BE2C (cell line): ENCODE measurements around the gene ACTR3C.

Experiments
- DNase-seq: peaks from one replicate; pipeline ENCODE4 v3.0.0-alpha.2; 2020
- H3K27me3 ChIP-seq: fragments of 250-450 bp; sonication (Bioruptor Pico); 2 replicates; pipeline ENCODE4 v1.5.1; 2020; ENCODE audit warnings: mild to moderate bottlenecking
- H3K36me3 ChIP-seq: fragments of 250-450 bp; sonication (Bioruptor Pico); 2 replicates; pipeline ENCODE4 v1.5.1; 2020; ENCODE audit warnings: mild to moderate bottlenecking
- H3K4me1 ChIP-seq: fragments of 250-450 bp; sonication (Bioruptor Pico); 2 replicates; pipeline ENCODE4 v1.5.1; 2020
- H3K4me3 ChIP-seq: 2 replicates; pipeline ENCODE4 v1.5.1; 2011; ENCODE audit warnings: low read depth, low read length
- H3K9me3 ChIP-seq: fragments of 250-450 bp; sonication (Bioruptor Pico); 2 replicates; pipeline ENCODE4 v1.5.1; 2020
- CTCF ChIP-seq: IDR thresholded peaks from 2 replicates; pipeline ENCODE4 v1.5.1; 2012; ENCODE audit warnings: mild to moderate bottlenecking, low read depth, low read length

Gene ACTR3C

GRCh38 chr7:150369748-150370501 is 46.6 kb upstream of the ACTR3C start:
- TF ChIP-seq CTCF: no peak
- peak overlapping the region; percentile 74 for H3K4me3 ChIP-seq
- no peaks in the 10 kb centered on the region for H3K9me3 ChIP-seq
- no peaks in the 10 kb centered on the region for H3K4me1 ChIP-seq
- H3K27me3 ChIP-seq: no peaks in the 10 kb centered on the region
- DNase-seq: no peak
- peaks cover 53% of the 10 kb centered on the region for H3K36me3 ChIP-seq

- no peaks in the 10 kb centered on the region for H3K27me3 ChIP-seq
- peaks cover 45% of the 10 kb centered on the region for H3K36me3 ChIP-seq
- no peaks in the 10 kb centered on the region for H3K9me3 ChIP-seq
- H3K4me1 ChIP-seq: no peaks in the 10 kb centered on the region
- TF ChIP-seq CTCF: no peak
- peak; percentile 92 for DNase-seq
- H3K4me3 ChIP-seq: peak overlapping the region; percentile 74
Measured at GRCh38 chr7:150368884-150369747, 45.8 kb upstream of the ACTR3C start.

GRCh38 chr7:150368096-150368883 is 44.9 kb upstream of the ACTR3C start, which contains the start of gene REPIN1:
Gene REPIN1, plus strand, starts transcription at chr7:150368822. Its CDS starts 890 bp downstream, at chr7:150369712.
- peaks cover 6% of the 10 kb centered on the region for H3K4me1 ChIP-seq
- DNase-seq: peak; percentile 94
- H3K36me3 ChIP-seq: peaks cover 37% of the 10 kb centered on the region
- H3K4me3 ChIP-seq: peak within 1 kb of the TSS; percentile 74
- no peaks in the 10 kb centered on the region for H3K27me3 ChIP-seq
- no peak for TF ChIP-seq CTCF
- no peaks in the 10 kb centered on the region for H3K9me3 ChIP-seq

- H3K27me3 ChIP-seq: no peaks in the 10 kb centered on the region
- no peak for TF ChIP-seq CTCF
- peaks cover 6% of the 10 kb centered on the region for H3K4me1 ChIP-seq
Measured at GRCh38 chr7:150367677-150368095, 44.3 kb upstream of the ACTR3C start.

GRCh38 chr7:150365673-150366398 is 42.5 kb upstream of the ACTR3C start:
- Histone ChIP-seq H3K4me1 (peaks cover 6% of the 10 kb centered on the region), H3K9me3 (no peaks in the 10 kb centered on the region), H3K27me3 (no peaks in the 10 kb centered on the region), H3K36me3 (peaks cover 12% of the 10 kb centered on the region), H3K4me3 (no peak overlapping the region)
- TF ChIP-seq CTCF: no peak
- no peak for DNase-seq

More at GRCh38 chr7:150367677-150368095, 44.3 kb upstream of the ACTR3C start:
- peak overlapping the region; percentile 74 for H3K4me3 ChIP-seq
- DNase-seq: no peak
- H3K36me3 ChIP-seq: peaks cover 31% of the 10 kb centered on the region
- H3K9me3 ChIP-seq: no peaks in the 10 kb centered on the region
